Measurements from ENCODE around the gene YPEL1. TPM values are rescaled to one million over a fixed set of nuclear protein-coding genes. Genes with fewer than 3 reads are reported as not detected.

The YPEL1 gene
- total RNA-seq, 2 experiments from 2014 or later = 0.99 to 1.2 TPM

- Mint-ChIP-seq H3K27ac (no peak overlapping the region), H3K9me3 (no peaks in the 10 kb centered on the region), H3K4me3 (no peak overlapping the region), H3K4me1 (ENCODE audit: low read depth) (no peaks in the 10 kb centered on the region), H3K27me3 (no peaks in the 10 kb centered on the region), H3K36me3 (ENCODE audit: low read depth) (no peaks in the 10 kb centered on the region)
- ATAC-seq = no peak
- intact Hi-C loops (cut with micrococcal nuclease) = no loop called here
- ChIA-PET POLR2A (interaction anchor here (0.9 kb wide), 1 partner anchor 74 kb away, joined by 3 read pairs; no protein-coding TSS in a partner anchor), CTCF (interaction anchor here (1.2 kb wide), 1 partner anchor 21 kb away, joined by 3 read pairs; no protein-coding TSS in a partner anchor)
- no peak for TF ChIP-seq CTCF (IDR thresholded peaks at IDR 0.05)
- no peak for DNase-seq
Measured at GRCh38 chr22:21741790-21742189, 6.2 kb upstream of the YPEL1 start.

GRCh38 chr22:21741059-21741458 lies 5.5 kb upstream of the YPEL1 start:
- ATAC-seq (no peak), DNase-seq (no peak)
- ChIA-PET POLR2A (no interaction called here), CTCF (interaction anchor here (1.1 to 1.2 kb wide), 2 partner anchors 22 to 28 kb away, joined by 3 read pairs; no protein-coding TSS in a partner anchor)
- intact Hi-C loops (cut with micrococcal nuclease) = no loop called here
- H3K27ac Mint-ChIP-seq = no peak overlapping the region
- H3K4me1 Mint-ChIP-seq (ENCODE audit: low read depth) = no peaks in the 10 kb centered on the region
- no peaks in the 10 kb centered on the region for H3K9me3 Mint-ChIP-seq
- no peaks in the 10 kb centered on the region for H3K27me3 Mint-ChIP-seq
- no peak for TF ChIP-seq CTCF (IDR thresholded peaks at IDR 0.05)
- H3K4me3 Mint-ChIP-seq = no peak overlapping the region
- no peaks in the 10 kb centered on the region for H3K36me3 Mint-ChIP-seq (ENCODE audit: low read depth)

GRCh38 chr22:21739828-21740377 lies 4.3 kb upstream of the YPEL1 start:
- Mint-ChIP-seq H3K4me1 (ENCODE audit: low read depth) (peaks cover 2% of the 10 kb centered on the region), H3K27ac (no peak overlapping the region), H3K36me3 (ENCODE audit: low read depth) (no peaks in the 10 kb centered on the region), H3K9me3 (no peaks in the 10 kb centered on the region), H3K4me3 (no peak overlapping the region), H3K27me3 (no peaks in the 10 kb centered on the region)
- ATAC-seq (no peak), DNase-seq (no peak)
- ChIA-PET POLR2A (no interaction called here), CTCF (interaction anchor here (1.1 kb wide), 1 partner anchor 26 kb away, joined by 3 read pairs; no protein-coding TSS in a partner anchor)
- TF ChIP-seq CTCF (IDR thresholded peaks at IDR 0.05) = no peak
- intact Hi-C loops (cut with micrococcal nuclease) = loop anchor here (10.0 kb wide), 1 partner anchor 205 kb away; no protein-coding TSS in a partner anchor

GRCh38 chr22:21738966-21739365 lies 3.4 kb upstream of the YPEL1 start:
- intact Hi-C loops (cut with micrococcal nuclease) = loop anchor here (10.0 kb wide), 1 partner anchor 206 kb away; no protein-coding TSS in a partner anchor
- ATAC-seq (no peak), DNase-seq (no peak)
- H3K4me3 Mint-ChIP-seq = no peak overlapping the region
- no peaks in the 10 kb centered on the region for H3K27me3 Mint-ChIP-seq
- CTCF ChIA-PET = no interaction called here
- no peak overlapping the region for H3K27ac Mint-ChIP-seq
- no peak for TF ChIP-seq CTCF (IDR thresholded peaks at IDR 0.05)
- no peaks in the 10 kb centered on the region for H3K36me3 Mint-ChIP-seq (ENCODE audit: low read depth)
- H3K4me1 Mint-ChIP-seq (ENCODE audit: low read depth) = peaks cover 12% of the 10 kb centered on the region
- H3K9me3 Mint-ChIP-seq = no peaks in the 10 kb centered on the region
- POLR2A ChIA-PET = no interaction called here

GRCh38 chr22:21738081-21738480 lies 2.5 kb upstream of the YPEL1 start:
- Mint-ChIP-seq H3K27me3 (no peaks in the 10 kb centered on the region), H3K4me1 (ENCODE audit: low read depth) (peaks cover 12% of the 10 kb centered on the region), H3K4me3 (no peak overlapping the region), H3K27ac (no peak overlapping the region), H3K9me3 (no peaks in the 10 kb centered on the region), H3K36me3 (ENCODE audit: low read depth) (no peaks in the 10 kb centered on the region)
- ATAC-seq (no peak), DNase-seq (no peak)
- TF ChIP-seq CTCF (IDR thresholded peaks at IDR 0.05) = no peak
- intact Hi-C loops (cut with micrococcal nuclease) = loop anchor here (10.0 kb wide), 1 partner anchor 207 kb away; no protein-coding TSS in a partner anchor
- POLR2A ChIA-PET = interaction anchor here (0.7 to 0.9 kb wide), 2 partner anchors 11 to 151 kb away, joined by 3 read pairs; no protein-coding TSS in a partner anchor
- CTCF ChIA-PET = no interaction called here

All from activated CD8-positive, alpha-beta T cell treated with anti-CD3 and anti-CD28 coated beads for 36 hours (primary cell).